AG09319 (cell line): ENCODE measurements around the gene BAHCC1.

Source experiments
- DNase-seq: peaks from one replicate; pipeline ENCODE4 v3.0.0-alpha.2; 2010; ENCODE audit warnings: low read depth; ENCODE audit errors: extremely low read depth
- CTCF ChIP-seq: IDR thresholded peaks from 2 replicates; pipeline ENCODE4 v1.5.1; 2011; ENCODE audit warnings: low read depth, mild to moderate bottlenecking, inconsistent platforms, low read length, moderate library complexity

BAHCC1 gene

GRCh38 chr17:81365148-81365600 lies 30.1 kb upstream of the BAHCC1 start:
- DNase-seq = no peak
- TF ChIP-seq CTCF = no peak

GRCh38 chr17:81365601-81366585 lies 29.4 kb upstream of the BAHCC1 start:
- TF ChIP-seq CTCF = no peak
- no peak for DNase-seq

GRCh38 chr17:81366648-81367047 lies 28.6 kb upstream of the BAHCC1 start:
- no peak for TF ChIP-seq CTCF
- DNase-seq = no peak

- TF ChIP-seq CTCF = no peak
- DNase-seq = no peak
Observed at GRCh38 chr17:81367171-81367570, 28.1 kb upstream of the BAHCC1 start.

- DNase-seq = no peak
- no peak for TF ChIP-seq CTCF
Observed at GRCh38 chr17:81368161-81369022, 26.9 kb upstream of the BAHCC1 start.

GRCh38 chr17:81370294-81370693 lies 25.0 kb upstream of the BAHCC1 start:
- no peak for TF ChIP-seq CTCF
- no peak for DNase-seq
